Measurements from ENCODE around the gene IRF2BPL.

DNA sequence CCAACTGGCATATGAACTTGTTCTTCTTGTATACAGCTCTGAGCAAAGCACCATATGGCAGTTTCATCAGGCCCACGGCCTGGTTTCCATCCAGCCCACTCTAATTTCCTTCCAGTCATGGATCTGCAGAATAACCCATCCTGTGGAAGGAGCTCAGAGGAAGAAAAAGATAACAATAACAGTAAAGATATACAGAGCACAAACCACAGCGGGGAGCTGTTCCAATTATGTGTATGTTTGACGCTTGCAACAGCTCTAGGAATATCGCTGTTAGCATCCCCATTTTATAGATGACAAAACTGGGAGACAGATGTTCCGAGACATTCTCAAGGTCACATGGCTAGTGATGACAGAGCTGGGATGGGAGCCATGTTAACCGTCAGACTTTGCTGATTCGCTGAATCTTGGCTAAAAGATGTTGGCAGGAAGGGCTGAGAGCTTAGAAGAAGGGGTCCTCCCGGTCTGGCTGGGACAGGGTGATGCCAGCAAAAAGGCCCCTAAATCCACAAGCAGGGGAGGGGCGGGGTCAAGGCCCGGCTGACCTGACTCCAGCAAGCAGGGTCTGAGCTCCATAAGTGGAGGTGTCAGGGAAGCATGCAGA lies 35.2 kb upstream of the IRF2BPL start:
- TF ChIP-seq POLR2A (IDR thresholded peaks at IDR 0.05), result no peak
- TF ChIP-seq, protein P1, sequence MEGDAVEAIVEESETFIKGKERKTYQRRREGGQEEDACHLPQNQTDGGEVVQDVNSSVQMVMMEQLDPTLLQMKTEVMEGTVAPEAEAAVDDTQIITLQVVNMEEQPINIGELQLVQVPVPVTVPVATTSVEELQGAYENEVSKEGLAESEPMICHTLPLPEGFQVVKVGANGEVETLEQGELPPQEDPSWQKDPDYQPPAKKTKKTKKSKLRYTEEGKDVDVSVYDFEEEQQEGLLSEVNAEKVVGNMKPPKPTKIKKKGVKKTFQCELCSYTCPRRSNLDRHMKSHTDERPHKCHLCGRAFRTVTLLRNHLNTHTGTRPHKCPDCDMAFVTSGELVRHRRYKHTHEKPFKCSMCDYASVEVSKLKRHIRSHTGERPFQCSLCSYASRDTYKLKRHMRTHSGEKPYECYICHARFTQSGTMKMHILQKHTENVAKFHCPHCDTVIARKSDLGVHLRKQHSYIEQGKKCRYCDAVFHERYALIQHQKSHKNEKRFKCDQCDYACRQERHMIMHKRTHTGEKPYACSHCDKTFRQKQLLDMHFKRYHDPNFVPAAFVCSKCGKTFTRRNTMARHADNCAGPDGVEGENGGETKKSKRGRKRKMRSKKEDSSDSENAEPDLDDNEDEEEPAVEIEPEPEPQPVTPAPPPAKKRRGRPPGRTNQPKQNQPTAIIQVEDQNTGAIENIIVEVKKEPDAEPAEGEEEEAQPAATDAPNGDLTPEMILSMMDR (IDR thresholded peaks at IDR 0.05), result no peak

Data from prostate gland (tissue), 2 donors.